ENCODE results near the gene FLVCR2. TPM values are rescaled to one million over a fixed set of nuclear protein-coding genes. Genes with fewer than 3 reads are reported as not detected.

FLVCR2 gene
- total and polyA plus RNA-seq, 2 of the 13 experiments (the other 11 are each of a cell fraction or from before 2014, with no cell fraction given), result 9.9 to 10.5 TPM

- TF ChIP-seq FOXO4 (CRISPR knock-in tag; conservative IDR thresholded peaks at IDR 0.05) (no peak), ZNF576 (CRISPR knock-in tag; IDR thresholded peaks at IDR 0.05) (no peak), RFXANK (CRISPR knock-in tag; IDR thresholded peaks at IDR 0.05) (0 out of 2 replicates have a peak, but pooled peaks have one; percentile 63), NR2F1 (CRISPR knock-in tag; IDR thresholded peaks at IDR 0.05) (peak; percentile 93 to 97), AKNA (CRISPR knock-in tag; IDR thresholded peaks at IDR 0.05; ENCODE audit: borderline replicate concordance) (no peak), SMARCE1 (IDR thresholded peaks at IDR 0.05; ENCODE audit: borderline replicate concordance) (no peak), CHD4 (IDR thresholded peaks at IDR 0.05; ENCODE audit: borderline replicate concordance, low read length) (no peak; the same call in 1 of the 2 replicates), SRSF1 (optimal IDR thresholded peaks at IDR 0.05; ENCODE audit: low read depth, low read length) (no peak), PHB2 (IDR thresholded peaks at IDR 0.05; ENCODE audit: partially characterized antibody) (no peak), XRCC5 (optimal IDR thresholded peaks at IDR 0.05; ENCODE audit: low read length) (peak; percentile 70), ARHGAP35 (CRISPR knock-in tag; IDR thresholded peaks at IDR 0.05; ENCODE audit: borderline replicate concordance) (no peak), ZNF772 (CRISPR knock-in tag; IDR thresholded peaks at IDR 0.05) (peak; percentile 90), ZNF280B (CRISPR knock-in tag; IDR thresholded peaks at IDR 0.05; ENCODE audit: borderline replicate concordance) (peak; percentile 27; the same call in 1 of the 2 replicates), ZNF546 (CRISPR knock-in tag; conservative IDR thresholded peaks at IDR 0.05) (no peak), MYPOP (CRISPR knock-in tag; IDR thresholded peaks at IDR 0.05) (peak; percentile 82), ZNF768 (CRISPR knock-in tag; IDR thresholded peaks at IDR 0.05) (no peak), ADNP (CRISPR knock-in tag; IDR thresholded peaks at IDR 0.05) (no peak), ZNF274 (CRISPR knock-in tag; IDR thresholded peaks at IDR 0.05) (no peak), SAP130 (CRISPR knock-in tag; IDR thresholded peaks at IDR 0.05; ENCODE audit: low read depth) (peak; percentile 98), U2AF2 (IDR thresholded peaks at IDR 0.05; ENCODE audit: low read depth, low read length) (no peak), ZKSCAN8 (CRISPR knock-in tag; IDR thresholded peaks at IDR 0.05; ENCODE audit: borderline replicate concordance) (peak; percentile 96)
Measured at GRCh38 chr14:75648066-75648838, 69.8 kb downstream of the FLVCR2 start (continued).

Measured in HepG2 (cell line).